ENCODE measurements around the gene CST4.
"Not testable (repeated sequence)": the region's sequence is repeated elsewhere in the genome, so short reads cannot be mapped to it uniquely, and the experiment has no call there.

The CST4 gene

DNA sequence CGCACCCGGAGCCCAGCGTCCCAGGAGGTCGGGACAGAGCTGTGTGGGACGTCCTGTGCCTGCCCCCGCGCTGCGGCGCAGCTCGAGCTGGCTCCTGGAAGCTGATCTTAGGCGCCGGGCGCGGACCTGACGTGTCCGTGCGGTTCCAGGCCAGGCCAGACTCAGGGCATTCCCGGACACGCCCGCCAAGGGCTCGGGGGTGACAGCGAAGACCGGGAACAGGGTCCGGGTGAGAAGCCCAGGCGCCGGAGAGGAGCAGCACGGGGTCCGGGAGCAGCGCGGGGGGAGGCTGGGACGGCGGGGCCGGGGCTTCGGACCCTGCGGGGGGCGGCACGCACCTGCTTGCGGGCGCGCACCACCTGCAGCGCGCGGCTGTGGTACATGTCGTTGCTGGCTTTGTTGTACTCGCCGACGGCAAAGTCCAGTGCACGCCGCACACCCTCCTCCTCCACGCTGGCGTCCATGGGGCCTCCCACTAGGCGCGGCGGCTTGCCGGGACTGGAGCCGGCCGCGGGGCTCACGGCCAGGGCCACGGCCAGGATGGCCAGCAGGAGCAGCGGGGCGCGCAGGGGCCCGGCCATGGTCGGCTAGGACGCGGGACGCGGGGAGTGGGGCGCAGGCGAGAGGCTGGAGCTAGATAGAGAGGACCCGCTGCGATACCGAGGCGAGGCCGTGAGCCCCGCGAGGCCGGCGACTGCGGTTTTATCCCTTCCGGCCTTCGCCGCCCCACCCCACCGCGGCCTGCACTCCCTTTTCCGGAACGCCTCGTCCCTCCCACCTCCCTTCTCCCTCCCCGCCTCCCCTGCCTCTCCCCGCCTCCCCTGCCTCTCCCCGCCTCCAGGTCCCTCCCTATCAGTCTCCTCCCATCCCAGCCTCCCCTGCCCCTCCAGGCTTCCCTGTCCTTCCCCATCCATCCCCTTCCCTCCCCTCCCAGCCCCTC is 51.3 kb downstream of the CST4 start, which contains the start of gene CST3:
Gene CST3 (minus strand): TSS at position 674 of the 940 bp plus-strand sequence. CDS start 93 bp downstream, at position 581.
- no peaks in the 10 kb centered on the region for H3K36me3 ChIP-seq (ENCODE audit: control insufficient read depth, low read depth, low read length)
- peaks cover 12% of the 10 kb centered on the region for H3K27me3 ChIP-seq (ENCODE audit: control insufficient read depth, insufficient read depth, low read length)
- H3K9me3 ChIP-seq (ENCODE audit: control insufficient read depth, low read depth, low read length), result no peaks in the 10 kb centered on the region
- H3K27ac ChIP-seq (ENCODE audit: low read length), result no peak within 1 kb of the TSS
- peaks cover 7% of the 10 kb centered on the region for H3K4me1 ChIP-seq (ENCODE audit: control insufficient read depth, low read depth, low read length)
- H3K4me3 ChIP-seq (ENCODE audit: low read length), result peak within 1 kb of the TSS; percentile 57
- peak within 1 kb of the TSS; percentile 52 for H3K9ac ChIP-seq (ENCODE audit: low read length)

DNA sequence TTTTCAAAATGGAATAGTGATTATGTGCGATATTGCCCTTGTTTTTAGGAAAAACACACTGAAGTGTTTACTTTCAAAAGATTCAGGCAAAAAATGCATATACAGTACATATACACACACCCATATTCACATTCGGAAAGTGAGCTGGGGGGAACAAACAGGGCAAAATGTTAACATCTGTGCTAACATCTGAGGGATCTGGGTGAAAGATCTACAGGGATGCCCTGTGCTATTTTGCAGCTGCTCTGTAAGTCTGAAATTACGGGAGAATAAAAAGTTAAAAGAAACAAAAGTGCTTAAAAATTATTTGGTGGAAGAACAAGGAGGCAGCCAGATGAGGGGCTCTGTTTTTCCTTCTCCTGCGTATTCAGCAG is 51.9 kb downstream of the CST4 start:
- no peak overlapping the region for H3K27ac ChIP-seq (ENCODE audit: low read length)
- peaks cover 7% of the 10 kb centered on the region for H3K4me1 ChIP-seq (ENCODE audit: control insufficient read depth, low read depth, low read length)
- no peaks in the 10 kb centered on the region for H3K9me3 ChIP-seq (ENCODE audit: control insufficient read depth, low read depth, low read length)
- H3K36me3 ChIP-seq (ENCODE audit: control insufficient read depth, low read depth, low read length), result no peaks in the 10 kb centered on the region
- H3K27me3 ChIP-seq (ENCODE audit: control insufficient read depth, insufficient read depth, low read length), result peaks cover 12% of the 10 kb centered on the region
- peak overlapping the region; percentile 57 for H3K4me3 ChIP-seq (ENCODE audit: low read length)
- H3K9ac ChIP-seq (ENCODE audit: low read length), result peak overlapping the region; percentile 52

GRCh38 chr20:23636182-23636907 is 52.5 kb downstream of the CST4 start:
- peaks cover 12% of the 10 kb centered on the region for H3K27me3 ChIP-seq (ENCODE audit: control insufficient read depth, insufficient read depth, low read length)
- H3K9ac ChIP-seq (ENCODE audit: low read length), result no peak overlapping the region
- H3K36me3 ChIP-seq (ENCODE audit: control insufficient read depth, low read depth, low read length), result no peaks in the 10 kb centered on the region
- peak overlapping the region; percentile 57 for H3K4me3 ChIP-seq (ENCODE audit: low read length)
- no peak overlapping the region for H3K27ac ChIP-seq (ENCODE audit: low read length)
- no peaks in the 10 kb centered on the region for H3K9me3 ChIP-seq (ENCODE audit: control insufficient read depth, low read depth, low read length)
- peaks cover 7% of the 10 kb centered on the region for H3K4me1 ChIP-seq (ENCODE audit: control insufficient read depth, low read depth, low read length)

DNA sequence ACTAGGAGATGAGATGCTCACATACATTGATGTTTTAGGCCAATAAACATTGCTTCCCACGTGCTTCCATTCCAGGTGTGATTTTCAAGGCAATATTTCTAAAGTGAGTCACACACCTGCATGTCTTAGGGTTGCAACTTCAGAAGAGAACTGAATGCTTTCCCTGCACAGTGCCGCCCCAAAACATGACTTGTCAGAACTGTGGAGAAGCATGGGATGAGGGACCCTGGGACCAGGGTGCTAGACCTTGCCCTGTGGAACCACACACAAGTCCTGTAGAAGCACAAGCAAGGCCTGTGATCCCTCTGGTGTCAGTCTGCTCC is 53.1 kb downstream of the CST4 start:
- not testable (repeated sequence) for H3K4me1 ChIP-seq (ENCODE audit: control insufficient read depth, low read depth, low read length); H3K9me3 ChIP-seq (ENCODE audit: control insufficient read depth, low read depth, low read length); H3K36me3 ChIP-seq (ENCODE audit: control insufficient read depth, low read depth, low read length); H3K4me3 ChIP-seq (ENCODE audit: low read length); H3K27ac ChIP-seq (ENCODE audit: low read length); H3K9ac ChIP-seq (ENCODE audit: low read length)
- H3K27me3 ChIP-seq (ENCODE audit: control insufficient read depth, insufficient read depth, low read length), result peaks cover 12% of the 10 kb centered on the region
